Breast epithelium (tissue), 4 donors: Measurements from ENCODE around the gene DDX4. TPM values are rescaled to one million over a fixed set of nuclear protein-coding genes. Genes with fewer than 3 reads are reported as not detected.
"Not testable (repeated sequence)": the region's sequence is repeated elsewhere in the genome, so short reads cannot be mapped to it uniquely, and the experiment has no call there.

Experiments used
- DNase-seq, 2 donors: peaks; one replicate each; pipeline ENCODE4 v3.0.0-alpha.2; 2019; ENCODE audit warnings: low spot score in 2 of 2
- H3K27ac ChIP-seq, 2 donors: fragments of 200-600 bp; sonication (generic) in 1 of 2; one replicate each; pipeline ENCODE4 v1.5.1; 2016 to 2019; ENCODE audit warnings: mild to moderate bottlenecking in 1 of 2
- H3K27me3 ChIP-seq, 2 donors: fragments of 200-600 bp; sonication (generic) in 1 of 2; one replicate each; pipeline versions ENCODE4 v1.5.1 to v1.6.0; 2017 to 2019; ENCODE audit warnings: control low read depth in 1 of 2, mild to moderate bottlenecking in 1 of 2
- H3K36me3 ChIP-seq: fragments of 200-600 bp; one replicate; pipeline ENCODE4 v1.5.1; 2019
- H3K4me1 ChIP-seq, 2 donors: fragments of 200-600 bp; sonication (generic); one replicate each; pipeline ENCODE4 v1.5.1; 2016 to 2019; ENCODE audit warnings: control low read depth in 1 of 2
- H3K4me3 ChIP-seq, 3 donors: fragments of 200-600 bp; sonication (generic); 1 replicate in 2 of 3; 2 replicates in 1 of 3; pipeline ENCODE4 v1.5.1; 2016 to 2019; ENCODE audit warnings: mild to moderate bottlenecking in 3 of 3, moderate library complexity in 2 of 3
- H3K9me3 ChIP-seq, 2 donors: fragments of 200-600 bp; sonication (generic) in 1 of 2; one replicate each; pipeline ENCODE4 v1.5.1; 2016 to 2019; ENCODE audit warnings: control low read depth in 1 of 2
- CTCF ChIP-seq, 3 donors: fragments of 450-650 bp; IDR thresholded peaks; one replicate each; pipeline ENCODE4 v1.5.1; 2016 to 2017; ENCODE audit warnings: antibody characterized with exemption in 3 of 3, mild to moderate bottlenecking in 3 of 3, moderate library complexity in 3 of 3
- POLR2A ChIP-seq: fragments of 450-650 bp; IDR thresholded peaks from one replicate; pipeline ENCODE4 v1.6.1; 2016; ENCODE audit warnings: antibody characterized with exemption, mild to moderate bottlenecking, moderate library complexity
- POLR2AphosphoS5 ChIP-seq, 3 donors: sonication (generic); formaldehyde crosslinking; IDR thresholded peaks; one replicate each; pipeline ENCODE4 v1.6.1; 2017; ENCODE audit warnings: antibody characterized with exemption in 3 of 3
- intact Hi-C: fragments of 100-400 bp; cut with DNase I; formaldehyde crosslinking; loops from one replicate; pipeline ENCODE4 v1.15.1; 2023; ENCODE audit warnings: low total_unique reads
- total RNA-seq, 3 donors: library from RNA; depleted of rRNA; stranded (reverse); fragments of >200 nt; gene quantifications; one replicate each; pipeline ENCODE4 v1.1.0, GENCODE V29; 2016

The DDX4 gene
- total RNA-seq, 3 donors from 2014 or later: not detected

GRCh38 chr5:55768279-55768678 is 30.4 kb downstream of the DDX4 start:
- intact Hi-C loops: no loop called here
- H3K4me3 ChIP-seq: no peak overlapping the region
- TF ChIP-seq CTCF (IDR thresholded peaks at IDR 0.05): no peak
- no peak for TF ChIP-seq POLR2AphosphoS5 (IDR thresholded peaks at IDR 0.05)
- TF ChIP-seq POLR2A: no peak

GRCh38 chr5:55771175-55771655 is 33.4 kb downstream of the DDX4 start:
- no peak overlapping the region for H3K4me3 ChIP-seq
- no peaks in the 10 kb centered on the region for H3K36me3 ChIP-seq
- H3K4me1 ChIP-seq: no peaks in the 10 kb centered on the region
- no peak for TF ChIP-seq CTCF (IDR thresholded peaks at IDR 0.05)
- TF ChIP-seq POLR2A: no peak
- TF ChIP-seq POLR2AphosphoS5 (IDR thresholded peaks at IDR 0.05): no peak
- no peaks in the 10 kb centered on the region for H3K27me3 ChIP-seq
- H3K9me3 ChIP-seq: no peaks in the 10 kb centered on the region
- DNase-seq: no peak
- no peak overlapping the region for H3K27ac ChIP-seq
- intact Hi-C loops: no loop called here

More at GRCh38 chr5:55768279-55768678, 30.4 kb downstream of the DDX4 start:
- Histone ChIP-seq H3K9me3 (no peaks in the 10 kb centered on the region), H3K27ac (no peak overlapping the region), H3K36me3 (no peaks in the 10 kb centered on the region), H3K4me1 (no peaks in the 10 kb centered on the region), H3K27me3 (no peaks in the 10 kb centered on the region)
- no peak for DNase-seq

GRCh38 chr5:55773057-55773456 is 35.2 kb downstream of the DDX4 start:
- Histone ChIP-seq H3K27me3 (no peaks in the 10 kb centered on the region), H3K4me1 (no peaks in the 10 kb centered on the region), H3K9me3 (no peaks in the 10 kb centered on the region), H3K4me3 (no peak overlapping the region), H3K27ac (no peak overlapping the region), H3K36me3 (no peaks in the 10 kb centered on the region)
- intact Hi-C loops: no loop called here
- TF ChIP-seq CTCF (IDR thresholded peaks at IDR 0.05): no peak
- no peak for DNase-seq

DNA sequence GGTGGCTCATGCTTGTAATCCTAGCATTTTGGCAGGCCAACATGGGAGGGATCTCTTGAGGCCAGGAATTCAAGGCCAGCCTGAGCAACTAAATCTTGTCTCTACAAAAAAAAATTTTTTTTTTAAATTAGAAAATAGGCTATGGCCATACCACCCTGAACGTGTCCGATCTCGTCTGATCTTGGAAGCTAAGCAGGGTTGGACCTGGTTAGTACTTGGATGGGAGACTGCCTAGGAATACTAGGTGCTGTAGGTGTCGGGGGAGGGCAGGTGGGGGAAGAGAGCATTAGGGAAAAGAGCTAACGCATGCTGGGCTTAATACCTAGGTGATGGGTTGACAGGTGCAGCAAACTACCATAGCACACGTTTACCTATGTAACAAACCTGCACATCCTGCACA is 39.5 kb downstream of the DDX4 start:
- Histone ChIP-seq H3K27me3 (no peaks in the 10 kb centered on the region), H3K4me1 (no peaks in the 10 kb centered on the region), H3K27ac (no peak overlapping the region), H3K4me3 (no peak overlapping the region), H3K36me3 (no peaks in the 10 kb centered on the region), H3K9me3 (no peaks in the 10 kb centered on the region)
- intact Hi-C loops: no loop called here
- TF ChIP-seq POLR2AphosphoS5 (IDR thresholded peaks at IDR 0.05) (no peak), CTCF (IDR thresholded peaks at IDR 0.05) (no peak), POLR2A (no peak)
- no peak for DNase-seq

GRCh38 chr5:55800924-55801323 is 63.1 kb downstream of the DDX4 start:
- Histone ChIP-seq H3K4me1 (no peaks in the 10 kb centered on the region), H3K27ac (no peak overlapping the region), H3K36me3 (no peaks in the 10 kb centered on the region), H3K27me3 (no peaks in the 10 kb centered on the region), H3K4me3 (no peak overlapping the region), H3K9me3 (no peaks in the 10 kb centered on the region)
- TF ChIP-seq POLR2A (no peak), CTCF (IDR thresholded peaks at IDR 0.05) (no peak), POLR2AphosphoS5 (IDR thresholded peaks at IDR 0.05) (no peak)
- intact Hi-C loops: no loop called here
- no peak for DNase-seq

DNA sequence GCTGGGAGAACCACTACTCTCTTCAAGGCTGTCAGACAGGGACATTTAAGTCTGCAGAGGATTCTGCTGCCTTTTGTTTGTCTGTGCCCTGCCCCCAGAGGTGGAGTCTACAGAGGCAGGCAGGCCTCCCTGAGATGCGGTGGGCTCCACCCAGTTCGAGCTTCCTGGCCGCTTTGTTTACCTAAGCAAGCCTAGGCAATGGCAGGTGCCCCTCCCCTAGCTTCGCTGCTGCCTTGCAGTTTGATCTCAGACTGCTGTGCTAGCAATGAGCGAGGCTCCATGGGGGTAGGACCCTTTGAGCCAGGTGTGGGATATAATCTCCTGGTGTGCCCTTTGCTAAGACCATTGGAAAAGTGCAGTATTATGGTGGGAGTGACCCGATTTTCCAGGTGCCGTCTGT is 71.0 kb downstream of the DDX4 start:
- H3K9me3 ChIP-seq: peaks cover 10 to 11% of the 10 kb centered on the region in 2 donors
- H3K4me1 ChIP-seq, H3K27ac ChIP-seq, H3K27me3 ChIP-seq, H3K4me3 ChIP-seq, intact Hi-C loops, H3K36me3 ChIP-seq, DNase-seq: not testable (repeated sequence)

DNA sequence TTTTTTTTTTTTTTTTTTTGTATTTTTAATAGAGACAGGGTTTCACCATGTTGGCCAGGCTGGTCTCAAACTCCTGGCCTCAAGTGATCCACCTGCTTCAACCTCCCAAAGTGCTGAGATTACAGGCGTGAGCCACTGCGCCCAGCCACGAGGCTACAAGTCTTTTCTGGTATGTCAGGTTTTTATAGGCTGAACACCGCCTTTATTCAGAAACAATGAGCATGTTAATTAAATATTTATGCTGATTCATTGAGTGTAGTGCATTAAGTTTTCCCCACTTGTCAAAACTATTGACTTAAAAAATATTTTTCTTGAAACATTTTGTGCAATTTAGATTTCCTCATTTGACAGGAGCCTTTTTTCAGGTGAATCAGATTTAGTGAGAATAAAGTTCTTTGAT is 78.1 kb downstream of the DDX4 start:
- H3K4me3 ChIP-seq, intact Hi-C loops, H3K4me1 ChIP-seq, DNase-seq, H3K27me3 ChIP-seq, H3K36me3 ChIP-seq, H3K9me3 ChIP-seq, H3K27ac ChIP-seq: not testable (repeated sequence)
